ENCODE results near the gene CERS3. TPM values are rescaled to one million over a fixed set of nuclear protein-coding genes. Genes with fewer than 3 reads are reported as not detected.

The CERS3 gene
- total RNA-seq, 1 donor from 2014 or later: 0.13 TPM

DNA sequence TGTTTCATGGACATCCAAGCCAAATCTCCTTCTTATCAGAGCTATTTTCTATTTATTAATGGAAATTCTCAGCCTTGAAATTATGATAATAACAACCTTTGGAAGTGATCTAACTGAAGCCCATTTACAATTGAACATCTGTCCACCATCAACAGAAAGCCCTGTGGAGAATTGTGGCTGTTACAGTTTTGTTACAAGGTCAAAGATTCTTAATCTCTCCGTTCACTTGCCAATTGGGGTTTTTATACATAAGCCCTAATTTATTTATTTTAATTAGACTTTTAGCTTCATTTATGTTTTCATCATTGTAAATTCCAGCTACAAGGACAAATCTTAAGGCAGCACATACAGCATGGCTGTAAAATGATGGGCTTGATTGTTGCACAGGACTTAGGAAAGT, 3.3 kb downstream of the CERS3 start:
- TF ChIP-seq, protein P1, sequence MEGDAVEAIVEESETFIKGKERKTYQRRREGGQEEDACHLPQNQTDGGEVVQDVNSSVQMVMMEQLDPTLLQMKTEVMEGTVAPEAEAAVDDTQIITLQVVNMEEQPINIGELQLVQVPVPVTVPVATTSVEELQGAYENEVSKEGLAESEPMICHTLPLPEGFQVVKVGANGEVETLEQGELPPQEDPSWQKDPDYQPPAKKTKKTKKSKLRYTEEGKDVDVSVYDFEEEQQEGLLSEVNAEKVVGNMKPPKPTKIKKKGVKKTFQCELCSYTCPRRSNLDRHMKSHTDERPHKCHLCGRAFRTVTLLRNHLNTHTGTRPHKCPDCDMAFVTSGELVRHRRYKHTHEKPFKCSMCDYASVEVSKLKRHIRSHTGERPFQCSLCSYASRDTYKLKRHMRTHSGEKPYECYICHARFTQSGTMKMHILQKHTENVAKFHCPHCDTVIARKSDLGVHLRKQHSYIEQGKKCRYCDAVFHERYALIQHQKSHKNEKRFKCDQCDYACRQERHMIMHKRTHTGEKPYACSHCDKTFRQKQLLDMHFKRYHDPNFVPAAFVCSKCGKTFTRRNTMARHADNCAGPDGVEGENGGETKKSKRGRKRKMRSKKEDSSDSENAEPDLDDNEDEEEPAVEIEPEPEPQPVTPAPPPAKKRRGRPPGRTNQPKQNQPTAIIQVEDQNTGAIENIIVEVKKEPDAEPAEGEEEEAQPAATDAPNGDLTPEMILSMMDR (IDR thresholded peaks at IDR 0.05): no peak
- H3K27ac Mint-ChIP-seq: no peak overlapping the region
- H3K36me3 Mint-ChIP-seq (ENCODE audit: low read depth): no peaks in the 10 kb centered on the region
- POLR2A ChIA-PET: interaction anchor here (0.7 kb wide), 1 partner anchor 176 kb away, joined by 3 read pairs; no protein-coding TSS in a partner anchor
- H3K27me3 Mint-ChIP-seq: peaks cover 14% of the 10 kb centered on the region
- intact Hi-C loops (cut with micrococcal nuclease): no loop called here
- CTCF ChIA-PET: no interaction called here
- H3K4me1 Mint-ChIP-seq: peaks cover 7% of the 10 kb centered on the region
- DNase-seq: no peak
- ATAC-seq (ENCODE audit: low read depth): no peak
- peaks cover 6% of the 10 kb centered on the region for H3K9me3 Mint-ChIP-seq
- no peak overlapping the region for H3K4me3 Mint-ChIP-seq

DNA sequence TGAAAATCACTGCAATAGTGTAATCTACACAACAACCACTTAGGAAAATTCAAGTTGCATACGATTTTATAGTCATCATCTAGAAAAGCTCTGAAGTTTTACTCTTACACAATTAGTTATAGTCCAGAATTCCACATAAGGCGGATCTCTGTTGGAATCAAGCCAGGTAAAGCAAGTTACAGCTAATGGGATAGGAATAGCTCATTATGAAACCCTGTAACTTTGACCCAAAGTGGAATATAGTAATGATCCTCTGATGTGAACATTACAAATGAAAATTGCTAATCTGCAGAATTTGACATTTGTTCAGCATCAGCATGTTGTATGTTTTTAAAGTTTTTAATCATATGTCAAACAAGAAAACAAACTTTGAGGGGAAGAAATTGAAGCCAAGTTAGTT, 4.4 kb downstream of the CERS3 start:
- TF ChIP-seq, protein P1 (IDR thresholded peaks at IDR 0.05): no peak
- ATAC-seq (ENCODE audit: low read depth) (no peak), DNase-seq (no peak)
- intact Hi-C loops (cut with micrococcal nuclease): no loop called here
- Mint-ChIP-seq H3K4me3 (no peak overlapping the region), H3K27me3 (peaks cover 8% of the 10 kb centered on the region), H3K36me3 (ENCODE audit: low read depth) (no peaks in the 10 kb centered on the region), H3K4me1 (peaks cover 12% of the 10 kb centered on the region), H3K9me3 (peaks cover 6% of the 10 kb centered on the region), H3K27ac (no peak overlapping the region)
- CTCF ChIA-PET: no interaction called here
- POLR2A ChIA-PET: no interaction called here

DNA sequence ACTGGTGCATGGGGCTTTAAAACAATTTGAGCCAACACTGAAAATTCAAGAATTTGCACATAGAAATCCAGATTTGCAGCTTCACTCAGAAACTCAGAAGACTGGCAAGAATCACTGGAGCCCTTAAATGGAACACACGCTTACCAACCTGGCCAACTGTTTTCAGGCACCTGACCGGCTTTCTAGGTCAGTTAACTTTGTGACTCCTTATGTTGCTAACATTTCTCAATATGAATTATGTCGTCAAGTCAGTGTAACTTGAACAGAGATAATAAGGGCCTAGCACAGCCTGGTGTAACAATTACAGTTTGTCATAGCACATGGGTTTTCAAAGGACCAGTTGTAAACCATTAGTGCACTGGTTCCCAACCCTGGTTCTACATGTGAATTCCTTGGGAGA, 6.8 kb downstream of the CERS3 start:
- H3K27ac Mint-ChIP-seq: no peak overlapping the region
- no peak for DNase-seq
- TF ChIP-seq, protein P1 (IDR thresholded peaks at IDR 0.05): no peak
- H3K36me3 Mint-ChIP-seq (ENCODE audit: low read depth): no peaks in the 10 kb centered on the region
- no peak overlapping the region for H3K4me3 Mint-ChIP-seq
- ChIA-PET CTCF (no interaction called here), POLR2A (no interaction called here)
- ATAC-seq (ENCODE audit: low read depth): no peak
- peaks cover 12% of the 10 kb centered on the region for H3K27me3 Mint-ChIP-seq
- H3K9me3 Mint-ChIP-seq: peaks cover 6% of the 10 kb centered on the region
- peaks cover 12% of the 10 kb centered on the region for H3K4me1 Mint-ChIP-seq
- intact Hi-C loops (cut with micrococcal nuclease): no loop called here

DNA sequence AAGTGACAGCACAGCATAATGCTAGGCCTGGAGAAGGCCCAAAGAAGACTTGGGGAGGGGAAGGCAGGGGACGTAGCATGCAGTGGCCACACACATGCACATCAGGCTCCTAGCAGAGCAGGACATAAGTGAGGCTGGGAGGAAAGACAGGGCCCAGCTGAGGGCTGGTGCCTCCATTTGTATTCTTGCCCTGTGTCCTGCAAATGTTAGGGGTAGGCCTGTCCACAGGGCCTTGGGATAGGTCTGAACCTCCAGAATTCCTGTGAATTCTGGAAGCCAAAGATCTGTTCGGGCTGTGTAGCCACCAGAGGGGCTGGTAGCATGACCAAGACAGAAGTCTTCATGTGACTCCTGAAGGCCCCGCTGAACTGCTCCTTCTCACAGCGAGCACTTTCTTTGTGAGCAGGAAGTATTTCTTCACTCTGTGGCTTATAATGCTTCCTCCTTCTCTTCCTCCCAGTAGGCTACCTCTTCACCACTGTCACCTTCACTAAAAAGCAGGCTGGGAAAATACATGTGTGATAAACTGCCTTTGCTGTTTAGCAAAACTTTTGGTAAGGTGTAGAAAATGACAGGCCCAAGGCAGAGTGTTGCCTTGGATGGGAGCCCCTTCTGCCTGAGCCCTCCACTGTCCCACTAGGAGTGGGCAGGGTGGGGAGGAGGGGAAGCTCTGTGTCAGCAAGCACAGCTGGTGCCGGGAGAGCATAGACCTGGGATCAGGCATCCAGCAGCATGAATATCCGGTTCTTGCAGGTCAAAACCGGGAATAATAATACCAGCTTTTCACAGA, 8.4 kb downstream of the CERS3 start:
- no peak for ATAC-seq (ENCODE audit: low read depth)
- TF ChIP-seq, protein P1 (IDR thresholded peaks at IDR 0.05): no peak
- H3K4me3 Mint-ChIP-seq: no peak overlapping the region
- ChIA-PET CTCF (no interaction called here), POLR2A (interaction anchor here (0.5 kb wide), 1 partner anchor 180 kb away, joined by 3 read pairs; no protein-coding TSS in a partner anchor)
- peaks cover 12% of the 10 kb centered on the region for H3K4me1 Mint-ChIP-seq
- no peaks in the 10 kb centered on the region for H3K36me3 Mint-ChIP-seq (ENCODE audit: low read depth)
- H3K9me3 Mint-ChIP-seq: peaks cover 6% of the 10 kb centered on the region
- DNase-seq: no peak
- no peak overlapping the region for H3K27ac Mint-ChIP-seq
- peaks cover 12% of the 10 kb centered on the region for H3K27me3 Mint-ChIP-seq
- intact Hi-C loops (cut with micrococcal nuclease): no loop called here

DNA sequence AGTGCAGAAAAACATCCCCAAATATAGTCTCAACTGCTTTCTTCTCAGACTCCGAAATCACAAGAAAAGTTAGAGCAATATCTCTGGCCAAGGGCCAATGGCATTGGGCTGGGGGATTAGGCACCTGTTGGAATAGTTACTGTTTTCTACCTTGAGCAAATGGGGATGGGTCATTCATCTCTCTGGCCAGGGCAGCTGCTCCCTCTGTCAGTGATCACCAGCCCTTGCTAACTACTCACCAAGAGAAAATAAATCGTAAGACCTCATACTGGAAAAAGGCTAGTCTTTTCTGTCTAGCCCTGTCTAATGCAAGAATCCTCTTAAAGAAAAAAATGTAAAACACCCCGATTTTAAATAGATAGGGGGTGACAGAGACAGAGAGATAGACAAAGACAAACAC, 10.9 kb downstream of the CERS3 start:
- Mint-ChIP-seq H3K4me3 (no peak overlapping the region), H3K27ac (no peak overlapping the region), H3K4me1 (peaks cover 12% of the 10 kb centered on the region), H3K36me3 (ENCODE audit: low read depth) (no peaks in the 10 kb centered on the region), H3K9me3 (peaks cover 3% of the 10 kb centered on the region), H3K27me3 (peaks cover 9% of the 10 kb centered on the region)
- ATAC-seq (ENCODE audit: low read depth) (no peak), DNase-seq (no peak)
- intact Hi-C loops (cut with micrococcal nuclease): no loop called here
- ChIA-PET POLR2A (no interaction called here), CTCF (no interaction called here)
- TF ChIP-seq, protein P1 (IDR thresholded peaks at IDR 0.05): no peak
